GM18870 (cell line): ENCODE measurements around the gene PLCG2.
"Not testable (repeated sequence)": the region's sequence is repeated elsewhere in the genome, so short reads cannot be mapped to it uniquely, and the experiment has no call there.

Experiments used
- ATAC-seq: cut with Tn5 transposase; IDR thresholded peaks from one replicate; pipeline ENCODE4 v1.9.1; 2021; ENCODE audit warnings: moderate library complexity; ENCODE audit not compliant: unreplicated experiment

PLCG2 gene

DNA sequence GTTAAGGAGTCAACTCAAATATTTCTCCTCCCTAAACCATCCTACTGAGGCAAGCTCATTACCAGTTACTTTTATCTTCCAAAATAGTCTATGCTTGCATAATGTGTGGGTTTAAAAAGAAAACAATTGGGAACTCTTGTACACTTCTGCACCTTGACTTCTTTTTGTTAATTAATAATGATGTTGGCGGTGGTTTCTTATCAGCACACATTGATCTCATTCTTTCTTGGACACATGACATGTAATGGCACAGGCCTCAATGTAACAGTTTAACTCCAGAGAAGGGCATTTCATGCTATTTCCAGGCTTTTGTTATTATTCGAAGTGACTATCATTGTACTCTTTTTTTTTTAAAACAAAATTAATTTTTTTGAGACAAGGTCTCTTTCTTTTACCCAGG lies 7.8 kb downstream of the PLCG2 start:
- no peak for ATAC-seq

DNA sequence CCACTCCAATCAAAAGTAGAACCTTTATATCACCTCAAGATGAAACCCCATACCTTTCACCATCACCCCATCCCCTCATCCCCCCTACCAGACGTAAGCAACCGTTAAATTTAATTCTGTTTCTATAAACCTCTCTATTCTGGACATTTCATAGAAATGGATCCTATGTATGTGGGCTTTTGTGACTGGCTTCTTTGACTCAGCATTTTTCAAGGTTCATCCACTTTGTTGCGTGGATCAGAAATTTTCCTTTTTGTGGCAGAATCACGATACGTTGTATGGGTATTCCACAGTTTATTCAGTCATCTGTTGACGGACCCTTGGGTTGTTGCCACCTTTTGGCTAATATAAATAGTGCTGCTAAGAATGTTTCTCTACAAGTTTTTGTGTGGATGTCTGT lies 8.6 kb downstream of the PLCG2 start:
- no peak for ATAC-seq

- ATAC-seq: no peak
Observed at GRCh38 chr16:81790277-81790676, 11.2 kb downstream of the PLCG2 start.

- ATAC-seq: no peak
Observed at GRCh38 chr16:81790830-81791435, 11.8 kb downstream of the PLCG2 start.

- ATAC-seq: no peak
Observed at GRCh38 chr16:81792828-81793227, 13.7 kb downstream of the PLCG2 start.

DNA sequence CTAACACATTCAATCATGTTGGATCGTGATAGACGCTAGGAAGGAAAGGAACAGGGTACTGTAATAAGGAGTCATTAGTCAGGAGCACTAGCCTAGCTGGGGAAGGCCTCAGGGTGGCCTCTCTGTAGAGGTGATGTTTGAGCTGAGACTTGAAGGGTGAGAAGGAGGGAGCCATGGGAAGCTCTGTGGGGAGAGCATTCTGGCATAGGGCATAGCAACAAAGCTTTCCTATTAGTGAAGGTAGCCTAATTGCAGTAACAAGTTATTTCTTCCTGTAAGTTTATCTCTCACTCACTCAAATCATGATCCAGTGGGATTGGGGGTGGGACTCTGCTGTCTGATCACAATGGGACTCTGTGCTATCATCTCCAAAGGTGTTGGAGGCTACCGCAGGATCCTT lies 16.1 kb downstream of the PLCG2 start:
- ATAC-seq: no peak

DNA sequence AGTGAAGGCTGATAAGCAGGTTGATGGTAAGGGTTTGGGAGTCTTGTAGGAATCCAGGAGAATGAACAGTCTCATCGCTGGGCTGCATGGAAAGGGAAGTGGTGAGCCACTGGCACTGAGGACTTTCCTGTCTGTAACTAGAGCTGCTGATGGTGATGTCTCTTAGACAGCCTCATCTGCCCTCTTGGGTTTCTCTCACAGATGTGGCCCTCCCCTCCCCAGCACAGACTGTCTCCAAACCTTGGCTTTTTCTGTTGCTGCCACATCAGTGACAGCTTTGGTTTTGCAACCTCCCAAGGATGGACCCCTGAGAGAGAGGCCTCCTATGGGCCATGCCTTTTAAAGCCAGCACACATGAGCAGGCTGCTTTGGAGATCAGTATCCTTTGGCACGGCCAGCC lies 16.9 kb downstream of the PLCG2 start:
- no peak for ATAC-seq

GRCh38 chr16:81796583-81797346 lies 17.7 kb downstream of the PLCG2 start:
- no peak for ATAC-seq

DNA sequence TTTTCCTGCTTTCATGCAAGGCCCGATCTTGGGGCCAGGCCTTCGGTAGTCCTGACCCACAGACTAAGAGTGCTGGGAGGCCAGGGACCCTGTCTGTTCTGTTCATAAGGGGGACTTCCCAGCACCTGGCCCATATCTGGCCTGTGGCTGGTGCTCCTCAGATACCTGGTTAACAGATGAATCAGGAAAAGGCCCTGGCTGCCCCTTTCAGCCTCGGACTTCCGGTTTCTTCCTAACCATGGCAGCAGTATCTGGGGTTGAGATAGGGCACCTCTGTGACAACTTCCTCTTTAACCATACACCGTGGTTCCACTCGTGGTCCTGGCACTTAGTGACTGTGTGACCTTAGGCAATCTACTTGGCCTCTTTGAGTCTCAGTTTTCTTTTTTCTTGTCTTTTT lies 18.4 kb downstream of the PLCG2 start:
- peak; percentile 58 for ATAC-seq

DNA sequence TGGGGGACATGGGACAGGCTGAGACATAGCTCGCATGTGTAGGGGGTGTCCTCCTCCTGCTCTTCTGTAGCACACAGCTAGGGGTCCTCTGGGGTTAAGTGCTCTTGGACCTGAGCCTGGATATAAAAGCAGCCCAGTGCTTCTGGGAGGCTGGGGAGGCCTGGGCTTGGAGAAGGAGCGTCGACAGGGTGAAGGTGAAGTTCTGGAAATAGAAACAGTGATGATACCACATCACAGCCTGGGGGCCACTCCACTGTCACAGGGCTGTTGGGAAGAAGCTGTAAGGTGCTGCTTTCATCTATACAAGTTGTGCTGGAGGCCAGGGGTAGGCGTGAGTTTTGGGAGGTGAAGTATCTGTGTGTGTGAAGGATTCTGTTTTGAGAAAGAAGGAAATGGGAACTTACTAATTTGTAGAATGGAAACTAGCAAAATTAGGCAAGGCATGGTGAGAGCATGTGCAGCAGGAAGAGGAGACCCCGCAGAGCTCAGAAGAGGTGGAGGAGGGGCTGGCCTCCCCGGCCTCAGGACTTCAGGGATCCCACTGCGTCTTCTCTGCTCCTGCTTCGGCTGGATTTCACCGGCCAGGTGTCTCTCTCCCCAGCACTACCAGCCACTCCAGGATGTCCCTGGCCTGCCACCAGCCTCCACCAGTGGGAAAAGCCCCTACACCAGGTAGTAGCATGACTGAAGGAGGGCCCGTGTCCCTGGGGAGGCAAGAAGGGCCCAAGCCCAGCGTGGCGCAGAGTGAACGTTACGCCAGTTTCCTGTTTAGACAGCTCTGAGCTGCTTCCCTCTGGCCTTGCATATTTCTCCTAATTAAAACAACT lies 19.4 kb downstream of the PLCG2 start:
- ATAC-seq: peak; percentile 43

GRCh38 chr16:81799138-81799504 lies 20.0 kb downstream of the PLCG2 start:
- ATAC-seq: no peak

GRCh38 chr16:81801724-81802123 lies 22.6 kb downstream of the PLCG2 start:
- ATAC-seq: not testable (repeated sequence)

GRCh38 chr16:81803332-81803731 lies 24.2 kb downstream of the PLCG2 start:
- no peak for ATAC-seq

GRCh38 chr16:81804134-81804610 lies 25.1 kb downstream of the PLCG2 start:
- ATAC-seq: no peak

DNA sequence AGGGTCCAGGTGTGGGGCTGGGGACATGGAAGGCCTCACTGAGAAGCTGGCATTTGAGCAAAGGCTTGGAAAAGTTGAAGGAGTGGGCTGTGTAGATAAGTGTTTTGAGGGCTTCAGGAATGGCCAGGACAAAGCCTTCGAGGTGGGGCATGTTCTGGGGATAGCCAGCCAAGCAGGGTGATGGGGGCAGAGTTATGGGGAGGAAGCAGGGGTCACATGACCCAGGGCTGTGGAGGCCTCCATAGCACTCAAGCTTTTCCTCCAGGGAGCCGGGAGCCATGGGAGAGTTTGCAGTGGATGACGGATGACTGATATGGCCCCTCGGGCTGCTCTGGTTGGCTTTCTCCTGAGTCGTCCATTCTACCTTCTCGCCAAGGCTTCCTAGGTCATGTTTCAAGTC lies 27.6 kb downstream of the PLCG2 start:
- ATAC-seq: no peak

DNA sequence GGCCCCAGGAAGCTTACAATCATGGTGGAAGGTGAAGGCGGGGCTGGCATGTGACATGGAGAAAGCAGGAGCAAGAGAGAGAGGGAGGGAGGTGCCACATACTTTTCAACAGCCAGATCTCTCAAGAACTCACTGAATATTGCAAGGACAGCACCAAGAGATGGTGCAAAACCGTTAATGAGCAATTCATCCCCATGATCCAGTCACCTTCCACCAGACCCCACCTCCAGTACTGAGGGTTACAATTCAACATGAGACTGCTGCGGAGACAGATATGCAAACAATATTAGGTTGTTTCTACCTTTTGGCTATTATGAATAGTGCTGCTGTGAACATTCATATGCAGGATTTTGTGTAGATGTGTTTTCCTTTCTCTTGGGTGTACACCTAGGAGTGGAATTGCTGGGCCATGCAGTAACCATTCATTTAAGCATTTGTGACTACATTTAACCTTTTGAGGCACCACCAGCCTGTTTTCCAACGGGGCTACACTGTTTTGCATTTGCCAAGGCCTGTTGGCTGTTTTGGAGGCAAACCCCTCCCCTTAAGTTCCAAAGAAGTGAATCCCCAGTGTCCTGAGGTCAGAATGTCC lies 28.8 kb downstream of the PLCG2 start:
- ATAC-seq: no peak

GRCh38 chr16:81808933-81809480 lies 29.9 kb downstream of the PLCG2 start:
- ATAC-seq: peak; percentile 72

DNA sequence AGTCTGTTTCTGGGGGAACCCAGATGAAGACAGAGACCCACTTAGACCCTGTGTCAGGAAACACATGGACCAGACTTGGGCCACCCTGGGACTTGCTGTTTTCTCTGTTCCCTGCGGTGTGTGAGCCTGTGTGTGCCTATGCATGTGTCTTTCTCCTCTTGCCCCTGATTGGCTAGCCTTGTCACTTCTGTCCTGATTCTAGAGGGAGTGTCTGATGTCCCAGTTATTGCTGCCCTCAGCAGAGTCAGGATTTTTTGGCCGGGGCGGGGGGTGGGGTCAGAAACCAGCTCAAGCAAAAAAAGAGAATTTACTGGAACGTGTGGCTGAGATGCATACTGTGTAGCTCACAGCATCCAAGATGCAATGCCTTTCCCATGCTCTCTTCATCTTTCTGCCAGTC lies 30.5 kb downstream of the PLCG2 start:
- no peak for ATAC-seq

DNA sequence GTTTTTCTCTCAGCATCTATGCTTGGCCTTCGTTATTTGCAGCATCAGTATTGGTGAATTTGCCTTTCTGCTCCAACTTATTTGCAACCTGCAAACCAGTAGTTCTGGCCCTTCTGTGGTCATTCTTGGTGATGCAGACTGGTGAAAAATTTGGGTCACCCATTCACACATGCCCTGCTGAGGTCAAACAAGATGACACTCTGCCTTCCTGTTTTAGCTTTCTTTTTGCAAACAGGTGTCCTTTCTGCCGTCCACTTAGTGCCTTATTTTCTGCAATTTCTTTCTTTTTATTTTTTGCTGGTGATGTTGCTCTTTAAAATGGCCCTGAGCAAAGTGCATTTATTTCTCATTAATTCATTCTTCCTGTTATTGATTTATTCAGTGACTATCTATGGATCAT lies 31.3 kb downstream of the PLCG2 start:
- ATAC-seq: no peak

DNA sequence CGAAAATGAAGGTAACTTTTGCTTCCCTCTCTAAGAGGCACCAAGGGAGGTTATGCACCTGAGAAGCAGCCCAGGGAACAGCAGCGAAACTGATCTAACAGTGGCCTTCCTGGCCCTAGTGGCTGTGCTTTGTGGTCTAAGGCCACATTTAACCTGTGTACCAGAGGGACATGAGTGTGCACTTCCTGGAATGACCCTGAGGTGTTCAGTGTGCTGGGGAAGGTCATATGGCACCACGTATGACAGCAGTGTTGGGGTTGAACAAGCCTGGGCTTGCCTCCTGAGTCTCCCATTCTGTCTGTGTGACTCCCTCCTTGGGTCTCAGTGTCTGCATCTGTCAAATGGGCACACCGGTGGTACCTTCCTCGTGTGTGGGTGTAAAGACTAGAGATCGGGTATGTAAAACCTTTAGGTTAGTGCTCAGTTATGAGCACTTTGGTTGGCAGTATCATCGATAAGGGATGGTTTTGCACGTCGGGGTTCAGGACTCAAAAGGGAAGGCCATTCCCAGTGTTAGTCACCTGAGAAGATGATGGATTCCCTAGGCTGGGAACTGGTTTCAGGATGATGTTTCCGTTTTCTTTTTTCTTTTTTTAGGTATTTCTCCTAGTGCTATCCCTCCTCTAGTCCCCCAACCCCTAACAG lies 31.9 kb downstream of the PLCG2 start:
- peak; percentile 31 for ATAC-seq

- no peak for ATAC-seq
Observed at GRCh38 chr16:81813648-81814047, 34.6 kb downstream of the PLCG2 start.
